Neuronal stem cell (in vitro differentiated cells): ENCODE data around the gene GRK6.

Experiments
- DNase-seq: peaks from one replicate; pipeline ENCODE4 v3.0.0-alpha.2; 2013; ENCODE audit warnings: low spot score
- H2AFZ ChIP-seq: one replicate; pipeline ENCODE4 v1.6.1; 2013; ENCODE audit warnings: mild to moderate bottlenecking, low read length, inconsistent platforms
- H2AK5ac ChIP-seq: 2 replicates; pipeline ENCODE4 v1.6.1; 2013; ENCODE audit warnings: low read depth, mild to moderate bottlenecking, inconsistent platforms, low read length, moderate library complexity, mixed read lengths
- H2BK120ac ChIP-seq: 2 replicates; pipeline ENCODE4 v1.6.1; 2013; ENCODE audit warnings: low read depth, mild to moderate bottlenecking, inconsistent platforms, low read length, moderate library complexity, mixed read lengths
- H2BK12ac ChIP-seq: one replicate; pipeline ENCODE4 v1.6.1; 2013; ENCODE audit warnings: low read length, inconsistent platforms
- H2BK15ac ChIP-seq: 2 replicates; pipeline ENCODE4 v1.6.1; 2013; ENCODE audit warnings: mild to moderate bottlenecking, low read length, inconsistent platforms, mixed read lengths
- H2BK5ac ChIP-seq: one replicate; pipeline ENCODE4 v1.6.1; 2013; ENCODE audit warnings: inconsistent platforms, mild to moderate bottlenecking, low read length, moderate library complexity
- H3K14ac ChIP-seq: one replicate; pipeline ENCODE4 v1.6.1; 2013; ENCODE audit warnings: low read length, inconsistent platforms
- H3K18ac ChIP-seq: 2 replicates; pipeline ENCODE4 v1.6.1; 2013; ENCODE audit warnings: low read length, inconsistent platforms
- H3K23ac ChIP-seq: 2 replicates; pipeline ENCODE4 v1.6.1; 2013; ENCODE audit warnings: low read depth, mild to moderate bottlenecking, mixed read lengths, low read length, inconsistent platforms; ENCODE audit not compliant: poor library complexity
- H3K27ac ChIP-seq: replicated peaks from 3 replicates; pipeline ENCODE4 v1.5.1; 2013; ENCODE audit warnings: low read length, inconsistent platforms
- H3K27me3 ChIP-seq, 3 experiments: 2 replicates each; pipeline ENCODE4 v1.6.1; 2013; ENCODE audit warnings: low read length in 3 of 3, mild to moderate bottlenecking in 2 of 3, inconsistent platforms in 1 of 3, low read depth in 1 of 3, mixed read lengths in 1 of 3, moderate library complexity in 1 of 3; ENCODE audit not compliant: control insufficient read depth in 3 of 3, insufficient read depth in 3 of 3
- H3K36me3 ChIP-seq, 2 donors: replicated peaks in 1 of 2; 2 replicates each; pipeline ENCODE4 v1.6.1; 2013; ENCODE audit warnings: low read length in 2 of 2; ENCODE audit not compliant: control insufficient read depth in 2 of 2, insufficient read depth in 2 of 2
- H3K4ac ChIP-seq: 2 replicates; pipeline ENCODE4 v1.6.1; 2013; ENCODE audit warnings: inconsistent platforms, mild to moderate bottlenecking, low read length, moderate library complexity
- H3K4me1 ChIP-seq, 2 donors: 1 replicate in 1 of 2; 2 replicates in 1 of 2; pipeline ENCODE4 v1.6.1; 2013; ENCODE audit warnings: low read length in 2 of 2, low read depth in 1 of 2; ENCODE audit not compliant: control insufficient read depth in 2 of 2, insufficient read depth in 1 of 2
- H3K4me2 ChIP-seq: one replicate; pipeline ENCODE4 v1.6.1; 2013; ENCODE audit warnings: mild to moderate bottlenecking, low read length, inconsistent platforms; ENCODE audit not compliant: insufficient read depth, poor library complexity, severe bottlenecking
- H3K4me3 ChIP-seq, 2 donors: 2 replicates each; pipeline ENCODE4 v1.5.1; 2013; ENCODE audit warnings: low read length in 2 of 2, mild to moderate bottlenecking in 2 of 2, inconsistent platforms in 1 of 2, moderate library complexity in 1 of 2
- H3K79me1 ChIP-seq: one replicate; pipeline ENCODE4 v1.6.1; 2013; ENCODE audit warnings: low read depth, mild to moderate bottlenecking, inconsistent platforms, low read length, moderate library complexity
- H3K9ac ChIP-seq: one replicate; pipeline ENCODE4 v1.6.1; 2013; ENCODE audit warnings: mild to moderate bottlenecking, low read depth, low read length, inconsistent platforms; ENCODE audit not compliant: poor library complexity
- H3K9me3 ChIP-seq, 2 donors: replicated peaks in 1 of 2; 2 replicates each; pipeline versions ENCODE3 to v1.6.1; 2013; ENCODE audit warnings: low read length in 2 of 2, mild to moderate bottlenecking in 2 of 2, inconsistent platforms in 1 of 2, low read depth in 1 of 2, mixed read lengths in 1 of 2, moderate library complexity in 1 of 2; ENCODE audit not compliant: control insufficient read depth in 2 of 2, insufficient read depth in 1 of 2
- H4K8ac ChIP-seq: one replicate; pipeline ENCODE4 v1.6.1; 2013; ENCODE audit warnings: low read depth, mild to moderate bottlenecking, inconsistent platforms, low read length, moderate library complexity
- H4K91ac ChIP-seq: one replicate; pipeline ENCODE4 v1.6.1; 2013; ENCODE audit warnings: low read length, low read depth, mild to moderate bottlenecking, inconsistent platforms; ENCODE audit not compliant: poor library complexity
- WGBS, 2 donors: extraction: QIAGEN DNeasy Blood & Tissue Kit; methylation state at CpG; one replicate each; pipeline ENCODE4 v1.1.7; 2013; ENCODE audit warnings: missing lambda C conversion rate in 2 of 2, mixed read lengths in 1 of 2; ENCODE audit not compliant: insufficient read length in 2 of 2, insufficient replicate concordance in 1 of 2; ENCODE audit errors: extremely low coverage in 2 of 2; 5-methylcytosine and 5-hydroxymethylcytosine counted together

The GRK6 gene

GRCh38 chr5:177393206-177393765 is 33.2 kb upstream of the GRK6 start:
- no peak for DNase-seq
- peaks cover 0 to 52% (median 0%) of the 10 kb centered on the region in 3 experiments for H3K27me3 ChIP-seq
- H2AFZ ChIP-seq: no peak overlapping the region
- H4K91ac ChIP-seq: no peak overlapping the region
- no peak overlapping the region for H3K23ac ChIP-seq
- H3K9ac ChIP-seq: no peak overlapping the region
- H3K4me1 ChIP-seq: peaks cover 2 to 14% of the 10 kb centered on the region in 2 donors
- H3K79me1 ChIP-seq: no peaks in the 10 kb centered on the region
- H3K4me2 ChIP-seq: no peak overlapping the region
- H2AK5ac ChIP-seq: no peak overlapping the region
- H3K4me3 ChIP-seq: no peak overlapping the region
- no peak overlapping the region for H4K8ac ChIP-seq
- H2BK5ac ChIP-seq: no peak overlapping the region
- H3K14ac ChIP-seq: no peak overlapping the region
- H3K27ac ChIP-seq: no peak overlapping the region
- no peaks in the 10 kb centered on the region for H3K36me3 ChIP-seq
- no peaks in the 10 kb centered on the region for H3K9me3 ChIP-seq
- no peak overlapping the region for H3K18ac ChIP-seq
- WGBS, 2 donors: no CpG with 5 or more reads among the region's 1 CpG
- no peak overlapping the region for H2BK120ac ChIP-seq
- no peak overlapping the region for H2BK12ac ChIP-seq
- no peak overlapping the region for H2BK15ac ChIP-seq
- no peak overlapping the region for H3K4ac ChIP-seq

- Histone ChIP-seq H2BK120ac (no peak overlapping the region), H3K18ac (peak overlapping the region; percentile 33), H3K23ac (no peak overlapping the region), H4K8ac (no peak overlapping the region), H2BK15ac (peak overlapping the region; percentile 62), H2AFZ (no peak overlapping the region), H2AK5ac (no peak overlapping the region), H3K27ac (no peak overlapping the region), H2BK5ac (peak overlapping the region; percentile 54), H4K91ac (no peak overlapping the region), H3K14ac (no peak overlapping the region), H3K9me3 (no peaks in the 10 kb centered on the region), H3K4me3 (no peak overlapping the region), H3K9ac (no peak overlapping the region), H3K36me3 (no peaks in the 10 kb centered on the region), H3K4me2 (no peak overlapping the region), H3K4me1 (peaks cover 2 to 10% of the 10 kb centered on the region in 2 donors), H3K27me3 (peaks cover 0 to 46% (median 0%) of the 10 kb centered on the region in 3 experiments), H3K79me1 (peaks cover 1% of the 10 kb centered on the region), H2BK12ac (no peak overlapping the region), H3K4ac (no peak overlapping the region)
- WGBS, 2 donors: no CpG with 5 or more reads among the region's 5 CpGs
- no peak for DNase-seq
Observed at GRCh38 chr5:177393990-177394389, 32.5 kb upstream of the GRK6 start.

DNA sequence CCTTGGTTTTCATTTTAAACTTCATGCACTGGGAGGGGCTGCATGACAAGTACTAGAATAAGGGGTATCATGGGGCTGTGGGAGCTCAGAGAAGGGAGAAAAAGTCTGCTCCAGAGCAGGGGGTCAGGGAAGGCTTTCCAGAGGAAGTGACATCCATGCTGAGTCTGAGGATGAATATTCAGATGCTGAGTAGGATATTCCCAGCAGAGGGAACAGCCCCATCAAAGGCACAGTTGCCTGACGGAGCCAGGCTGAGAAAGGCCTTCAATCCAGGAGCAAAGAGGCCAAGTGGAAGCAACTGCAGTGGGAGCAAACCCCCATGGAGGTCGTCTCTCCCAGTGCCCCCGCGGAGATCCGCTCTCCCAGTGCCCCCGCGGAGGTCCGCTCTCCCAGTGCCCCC is 30.4 kb upstream of the GRK6 start:
- H2BK120ac ChIP-seq: no peak overlapping the region
- no peak overlapping the region for H2AFZ ChIP-seq
- H3K9ac ChIP-seq: no peak overlapping the region
- H2BK5ac ChIP-seq: no peak overlapping the region
- H3K4me1 ChIP-seq: no peaks in the 10 kb centered on the region
- H4K91ac ChIP-seq: no peak overlapping the region
- DNase-seq: no peak
- no peak overlapping the region for H3K27ac ChIP-seq
- peaks cover 0 to 38% (median 0%) of the 10 kb centered on the region in 3 experiments for H3K27me3 ChIP-seq
- H3K79me1 ChIP-seq: peaks cover 4% of the 10 kb centered on the region
- no peak overlapping the region for H3K18ac ChIP-seq
- no peak overlapping the region for H2BK12ac ChIP-seq
- H3K4me3 ChIP-seq: no peak overlapping the region
- no peak overlapping the region for H2BK15ac ChIP-seq
- H2AK5ac ChIP-seq: no peak overlapping the region
- no peak overlapping the region for H3K23ac ChIP-seq
- no peaks in the 10 kb centered on the region for H3K36me3 ChIP-seq
- H3K9me3 ChIP-seq: no peaks in the 10 kb centered on the region
- H4K8ac ChIP-seq: no peak overlapping the region
- H3K4ac ChIP-seq: no peak overlapping the region
- no peak overlapping the region for H3K4me2 ChIP-seq
- no peak overlapping the region for H3K14ac ChIP-seq
- no CpG with 5 or more reads among the region's 8 CpGs for WGBS, 2 donors

- H3K36me3 ChIP-seq: no peaks in the 10 kb centered on the region
- H3K14ac ChIP-seq: no peak overlapping the region
- no peak for DNase-seq
- H4K8ac ChIP-seq: no peak overlapping the region
- H3K27ac ChIP-seq: no peak overlapping the region
- peaks cover 4% of the 10 kb centered on the region for H3K79me1 ChIP-seq
- peak overlapping the region; percentile 72 for H2AK5ac ChIP-seq
- H4K91ac ChIP-seq: no peak overlapping the region
- H2BK15ac ChIP-seq: peak overlapping the region; percentile 70
- no peaks in the 10 kb centered on the region for H3K4me1 ChIP-seq
- H3K4ac ChIP-seq: no peak overlapping the region
- H3K23ac ChIP-seq: peak overlapping the region; percentile 90
- H2BK12ac ChIP-seq: no peak overlapping the region
- H3K4me3 ChIP-seq: no peak overlapping the region
- H2BK5ac ChIP-seq: no peak overlapping the region
- peak overlapping the region; percentile 74 for H3K9ac ChIP-seq
- no peak overlapping the region for H3K4me2 ChIP-seq
- H3K18ac ChIP-seq: peak overlapping the region; percentile 35
- no CpG with 5 or more reads among the region's 10 CpGs for WGBS, 2 donors
- H3K9me3 ChIP-seq: no peaks in the 10 kb centered on the region
- H2BK120ac ChIP-seq: no peak overlapping the region
- H3K27me3 ChIP-seq: peaks cover 0 to 45% (median 3%) of the 10 kb centered on the region in 3 experiments
- no peak overlapping the region for H2AFZ ChIP-seq
Observed at GRCh38 chr5:177396807-177397206, 29.7 kb upstream of the GRK6 start.
